ENCODE results near the gene ZMYND11.
"Not testable (repeated sequence)": the region's sequence is repeated elsewhere in the genome, so short reads cannot be mapped to it uniquely, and the experiment has no call there.

ZMYND11 gene

GRCh38 chr10:132946-133898 lies 2.0 kb upstream of the ZMYND11 start:
- DNase-seq (ENCODE audit: low read depth), result peak; percentile 53

- DNase-seq (ENCODE audit: low read depth), result peak; percentile 13
Observed at GRCh38 chr10:134247-135131, 766 bp upstream of the ZMYND11 start.

- DNase-seq (ENCODE audit: low read depth), result peak; percentile 47
Observed at GRCh38 chr10:135601-136464, 578 bp downstream of the ZMYND11 start.

DNA sequence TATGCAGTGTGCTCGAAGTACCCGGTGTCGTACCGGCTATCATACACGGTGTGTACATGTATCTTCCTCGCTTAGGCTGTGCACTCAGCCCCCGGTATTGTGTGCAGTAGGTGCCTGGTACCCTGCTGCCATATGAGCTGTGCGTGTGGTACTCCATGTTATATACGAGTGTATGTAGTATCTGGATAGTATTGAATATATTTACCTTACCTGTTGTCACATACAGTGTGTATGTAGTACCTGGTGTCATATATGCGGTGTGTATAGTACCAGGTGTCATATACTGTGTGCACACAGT lies 1.2 kb downstream of the ZMYND11 start:
- no peak for DNase-seq (ENCODE audit: low read depth)

DNA sequence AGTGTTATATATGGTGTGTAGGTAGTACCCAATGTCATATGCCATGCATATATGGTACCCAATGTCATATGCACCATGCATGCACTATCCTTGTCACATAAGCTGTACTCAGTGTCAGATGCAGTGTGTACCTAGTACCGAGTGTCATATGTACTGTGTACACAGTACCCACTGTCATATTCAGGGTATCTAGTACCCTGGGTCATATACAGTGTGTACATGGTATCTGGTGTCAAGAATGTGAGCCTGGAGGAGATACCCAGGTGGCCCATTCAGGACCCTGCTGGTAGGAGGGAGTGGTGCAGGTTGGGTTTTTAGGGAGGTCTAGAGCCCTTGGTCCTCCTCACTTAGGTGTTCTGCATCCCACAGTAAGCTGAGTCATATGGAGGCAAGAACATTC lies 1.8 kb downstream of the ZMYND11 start:
- DNase-seq (ENCODE audit: low read depth), result no peak

DNA sequence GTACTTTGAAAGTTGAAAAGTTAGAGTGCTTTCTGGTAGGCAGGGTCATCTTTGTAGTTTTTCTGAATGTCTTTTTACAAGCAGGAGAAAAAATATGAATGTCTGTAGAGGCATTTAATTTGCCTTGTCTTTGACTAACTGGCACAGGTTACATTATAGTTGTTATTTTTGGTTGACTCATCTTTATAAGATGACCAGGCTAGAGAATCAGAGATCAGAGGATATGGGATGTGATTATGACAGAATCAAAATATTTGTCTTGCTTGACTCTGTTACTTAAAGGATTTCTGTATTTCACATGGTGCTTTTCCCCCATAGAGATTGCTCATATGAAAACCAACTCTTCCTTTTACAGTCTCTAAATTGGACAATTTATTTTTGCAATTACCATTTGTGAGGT lies 2.4 kb downstream of the ZMYND11 start:
- DNase-seq (ENCODE audit: low read depth), result peak; percentile 45

DNA sequence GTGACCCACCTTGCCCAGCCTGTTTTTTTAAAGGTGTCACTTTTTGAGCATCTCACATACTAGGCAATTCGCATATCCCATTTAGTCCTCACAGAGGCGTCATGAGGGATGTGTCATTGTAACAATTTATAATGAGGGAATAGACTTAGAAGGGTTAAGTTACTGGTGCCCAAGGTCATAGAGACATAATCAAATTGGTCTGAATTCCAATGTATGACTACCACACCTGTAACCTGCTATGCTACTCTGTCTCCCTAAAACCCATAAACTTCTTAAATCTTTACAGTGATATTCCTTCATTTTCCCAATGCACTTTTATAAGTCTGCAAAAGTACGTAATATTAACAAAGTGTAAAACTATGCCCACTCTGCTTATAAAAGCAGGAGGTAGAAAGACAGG lies 7.1 kb downstream of the ZMYND11 start:
- no peak for DNase-seq (ENCODE audit: low read depth)

DNA sequence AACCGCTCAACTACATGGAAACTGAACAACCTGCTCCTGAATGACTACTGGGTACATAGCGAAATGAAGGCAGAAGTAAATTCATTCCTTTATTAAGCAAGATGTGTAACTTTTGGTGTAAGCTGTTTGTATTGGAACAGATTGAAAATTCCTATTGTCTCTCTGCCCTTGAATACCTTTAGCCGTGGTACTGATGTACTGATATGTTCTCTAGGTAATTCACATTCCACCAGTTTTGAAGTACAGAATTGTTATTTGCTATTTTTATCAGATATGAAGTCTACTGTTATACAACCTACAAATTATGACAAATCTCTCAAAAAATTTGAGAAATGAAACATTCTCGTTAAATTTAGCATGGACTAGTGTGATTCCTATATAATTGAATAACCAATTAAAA lies 17.7 kb downstream of the ZMYND11 start:
- DNase-seq (ENCODE audit: low read depth), result no peak

GRCh38 chr10:154348-154747 lies 19.1 kb downstream of the ZMYND11 start:
- no peak for DNase-seq (ENCODE audit: low read depth)

DNA sequence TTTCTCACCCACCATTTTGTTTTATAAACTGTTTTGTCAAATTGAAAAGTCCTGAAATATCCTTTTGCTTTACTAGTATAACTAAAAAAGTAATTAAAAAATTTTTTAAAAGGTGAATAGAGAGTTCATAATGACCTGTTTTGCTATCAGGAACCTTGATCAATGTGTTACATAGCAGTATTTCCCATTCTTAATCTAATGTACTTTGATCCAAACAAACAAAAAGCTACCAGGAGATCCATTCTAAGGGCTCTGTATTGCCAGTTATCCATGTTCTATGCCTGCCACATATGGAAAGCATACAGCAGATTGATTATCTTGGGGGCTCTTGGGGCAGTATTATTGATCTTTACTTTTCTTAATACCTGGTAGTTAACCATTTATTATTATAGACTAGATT lies 32.1 kb downstream of the ZMYND11 start:
- no peak for DNase-seq (ENCODE audit: low read depth)

GRCh38 chr10:173741-174140 lies 38.5 kb downstream of the ZMYND11 start:
- no peak for DNase-seq (ENCODE audit: low read depth)

GRCh38 chr10:176677-177076 lies 41.4 kb downstream of the ZMYND11 start:
- DNase-seq (ENCODE audit: low read depth), result no peak

GRCh38 chr10:178208-178607 lies 43.0 kb downstream of the ZMYND11 start:
- peak; percentile 50 for DNase-seq (ENCODE audit: low read depth)

GRCh38 chr10:178723-179122 lies 43.5 kb downstream of the ZMYND11 start:
- no peak for DNase-seq (ENCODE audit: low read depth)

DNA sequence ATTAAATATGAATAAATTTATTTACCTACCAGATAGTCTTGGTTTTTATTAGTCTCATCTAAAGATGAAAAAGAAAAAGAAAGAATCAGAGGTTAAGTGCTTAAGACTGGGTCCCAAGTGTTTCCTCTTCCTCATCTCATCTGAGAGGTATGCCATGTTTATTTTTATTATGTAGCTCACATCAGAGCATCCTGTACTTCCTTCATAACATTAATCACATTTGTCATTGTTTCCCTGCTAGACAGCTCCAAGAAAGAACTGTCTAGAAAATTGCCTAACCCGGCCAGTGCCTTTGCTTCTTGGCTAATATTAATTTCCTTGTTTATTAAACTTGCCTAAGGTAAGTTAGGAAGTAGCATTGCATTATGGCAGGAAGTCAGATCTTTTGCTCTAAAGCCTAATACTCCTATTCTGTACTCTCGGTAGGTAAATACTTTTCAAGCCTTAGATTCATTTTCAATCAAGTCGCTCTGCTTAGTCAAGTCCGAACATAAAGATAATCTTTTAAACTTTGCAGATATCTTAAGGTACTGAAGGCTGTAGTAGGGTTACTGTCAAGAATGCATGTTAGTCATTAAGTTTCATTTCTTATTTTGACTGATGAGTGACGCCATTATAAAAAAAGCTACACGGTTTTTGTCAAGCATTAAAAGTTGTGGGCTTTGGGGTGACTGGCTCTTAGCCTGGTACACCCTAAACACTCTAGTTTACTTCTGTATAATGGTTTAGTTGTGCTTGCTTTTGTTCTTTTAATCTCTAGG lies 47.4 kb downstream of the ZMYND11 start:
- DNase-seq (ENCODE audit: low read depth), result peak; percentile 18

DNA sequence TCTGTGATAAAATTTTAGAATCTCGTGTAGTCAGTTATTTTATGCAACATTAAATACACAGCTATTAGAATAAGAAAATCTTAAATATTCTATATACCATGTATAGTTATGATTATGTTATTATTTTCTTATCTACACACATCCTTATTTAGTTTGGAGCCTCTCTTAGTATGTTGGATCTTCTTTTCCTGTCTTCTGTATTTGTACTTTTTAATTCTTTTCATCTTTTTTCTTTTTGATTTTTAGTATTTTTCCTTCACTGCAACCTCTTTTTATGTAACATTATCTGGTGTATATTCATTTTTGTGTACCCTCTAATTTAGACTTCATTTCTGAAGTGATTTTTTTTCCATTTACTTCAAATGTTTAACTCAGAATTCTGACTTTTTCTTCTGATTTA lies 48.9 kb downstream of the ZMYND11 start:
- DNase-seq (ENCODE audit: low read depth), result no peak

GRCh38 chr10:184911-185310 lies 49.7 kb downstream of the ZMYND11 start:
- no peak for DNase-seq (ENCODE audit: low read depth)

DNA sequence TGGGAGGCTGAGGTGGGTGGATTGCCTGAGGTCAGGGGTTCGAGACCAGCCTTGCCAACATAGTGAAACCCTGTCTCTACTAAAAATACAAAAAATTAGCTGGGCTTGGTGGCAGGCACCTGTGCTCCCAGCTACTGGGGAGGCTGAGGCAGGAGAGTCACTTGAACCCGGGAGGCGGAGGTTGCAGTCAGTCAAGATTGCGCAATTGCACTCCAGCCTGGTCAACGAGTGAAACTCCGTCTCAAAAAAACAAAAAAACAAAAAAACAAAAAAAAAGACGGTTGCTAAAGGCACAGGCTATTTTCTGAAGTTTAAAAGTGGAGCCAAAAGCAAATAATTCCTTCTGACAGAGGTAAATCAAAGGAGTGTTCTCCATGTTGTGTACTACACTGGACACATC lies 50.3 kb downstream of the ZMYND11 start:
- not testable (repeated sequence) for DNase-seq (ENCODE audit: low read depth)

DNA sequence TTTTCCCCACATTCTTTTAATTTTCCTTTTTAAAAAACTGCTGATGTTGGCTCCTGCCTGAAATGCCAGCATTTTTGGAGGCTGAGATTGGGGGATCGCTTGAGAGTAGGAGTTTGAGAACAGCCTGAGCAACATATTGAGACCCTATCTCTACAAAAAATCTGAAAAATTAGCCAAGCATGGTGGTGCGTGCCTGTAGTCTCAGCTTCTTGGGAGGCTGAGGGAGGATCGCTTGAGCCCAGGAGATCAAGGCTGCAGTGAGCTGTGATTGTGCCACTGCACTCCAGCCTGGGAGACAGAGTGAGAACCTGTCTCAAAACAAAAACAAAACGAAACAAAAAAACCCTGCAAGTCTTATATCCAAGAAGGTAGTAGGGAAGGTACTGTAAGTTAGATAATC lies 51.7 kb downstream of the ZMYND11 start:
- no peak for DNase-seq (ENCODE audit: low read depth)

GRCh38 chr10:188546-188945 lies 53.3 kb downstream of the ZMYND11 start:
- no peak for DNase-seq (ENCODE audit: low read depth)

- DNase-seq (ENCODE audit: low read depth), result no peak
Observed at GRCh38 chr10:190216-190615, 55.0 kb downstream of the ZMYND11 start.
